CD4-positive, alpha-beta T cell (primary cell): ENCODE data around the gene PUS1. TPM values are rescaled to one million over a fixed set of nuclear protein-coding genes. Genes with fewer than 3 reads are reported as not detected.

Experiments
- ATAC-seq: fragments of 200-7000 bp; cut with Tn5 transposase; one replicate; pipeline ENCODE4 v1.10.0; 2022; ENCODE audit warnings: mild to moderate bottlenecking; ENCODE audit not compliant: poor library complexity
- CTCF ChIA-PET: fragments of 350-600 bp; sonication (Branson Sonifier 250); formaldehyde crosslinking; loops from one replicate; lab custom pipeline; 2021; ENCODE audit warnings: antibody characterized with exemption, inconsistent platforms; lab: Charles Lee
- POLR2A ChIA-PET: fragments of 350-600 bp; sonication (Branson Sonifier 250); formaldehyde crosslinking; loops from one replicate; lab custom pipeline; 2021; ENCODE audit warnings: antibody characterized with exemption, inconsistent platforms; lab: Charles Lee
- DNase-seq, 14 experiments: peaks; one replicate each; pipeline ENCODE4 v3.0.0-alpha.2; 2013 to 2020; ENCODE audit warnings: mixed read lengths in 2 of 14
- H3K27ac ChIP-seq, 2 donors: one replicate each; pipeline versions ENCODE4 v1.5.1 to v1.7.0; 2013; ENCODE audit warnings: low read length in 2 of 2, low read depth in 1 of 2, mild to moderate bottlenecking in 1 of 2
- H3K27me3 ChIP-seq, 2 experiments: 1 replicate in 1 of 2; 2 replicates in 1 of 2; pipeline versions ENCODE4 v1.6.1 to v1.7.0; 2013; ENCODE audit warnings: low read length in 2 of 2, control low read depth in 1 of 2, mild to moderate bottlenecking in 1 of 2, moderate library complexity in 1 of 2; ENCODE audit not compliant: insufficient read depth in 2 of 2, control insufficient read depth in 1 of 2
- H3K36me3 ChIP-seq: one replicate; pipeline ENCODE4 v1.6.1; 2013; ENCODE audit warnings: low read length, control low read depth; ENCODE audit not compliant: insufficient read depth
- H3K4me1 ChIP-seq: one replicate; pipeline ENCODE4 v1.6.1; 2013; ENCODE audit warnings: low read length, control low read depth; ENCODE audit not compliant: insufficient read depth
- H3K4me3 ChIP-seq: one replicate; pipeline ENCODE4 v1.5.1; 2013; ENCODE audit warnings: mild to moderate bottlenecking, low read length, moderate library complexity
- H3K9me3 ChIP-seq, 2 experiments: 1 replicate in 1 of 2; 2 replicates in 1 of 2; pipeline versions ENCODE4 v1.6.1 to v1.7.0; 2013; ENCODE audit warnings: low read length in 2 of 2, mild to moderate bottlenecking in 2 of 2, control low read depth in 1 of 2, moderate library complexity in 1 of 2; ENCODE audit not compliant: control insufficient read depth in 1 of 2, insufficient read depth in 1 of 2
- H3K27ac Mint-ChIP-seq: one replicate; pipeline ENCODE4 v1.8.0; 2020; ENCODE audit warnings: mixed read lengths
- H3K27me3 Mint-ChIP-seq: one replicate; pipeline ENCODE4 v1.8.0; 2021; ENCODE audit warnings: mixed read lengths
- H3K36me3 Mint-ChIP-seq: one replicate; pipeline ENCODE4 v1.8.0; 2021; ENCODE audit warnings: low read depth, mixed read lengths
- H3K4me1 Mint-ChIP-seq: one replicate; pipeline ENCODE4 v1.8.0; 2021; ENCODE audit warnings: low read depth, mixed read lengths
- H3K4me3 Mint-ChIP-seq: one replicate; pipeline ENCODE4 v1.8.0; 2020; ENCODE audit warnings: mild to moderate bottlenecking, mixed read lengths
- H3K9me3 Mint-ChIP-seq: one replicate; pipeline ENCODE4 v1.8.0; 2020; ENCODE audit warnings: mixed read lengths
- intact Hi-C, 2 experiments: fragments of 100-400 bp; cut with DNase I in 1 of 2; cut with micrococcal nuclease in 1 of 2; formaldehyde crosslinking; loops; one replicate each; pipeline versions ENCODE4 v1.15.1 to v1.9.0; 2023 to 2025; cut with DNase I, micrococcal nuclease
- total RNA-seq, 174 experiments: library from RNA in 2 of 174; stranded (reverse) in 2 of 174; gene quantifications; one replicate each; pipeline ENCODE4 v1.2.3 and lab custom pipeline; 2021 to 2026
- TF ChIP-seq, protein P1 (sequence below): fragments of 200-600 bp; IDR thresholded peaks from one replicate; pipeline ENCODE4 v1.8.0; 2022; ENCODE audit warnings: antibody characterized with exemption, mild to moderate bottlenecking

The PUS1 gene
- total RNA-seq, 2 experiments from 2014 or later, result 17.7 to 18.2 TPM

GRCh38 chr12:131916306-131917138 is 12.6 kb upstream of the PUS1 start:
- no peaks in the 10 kb centered on the region for H3K27me3 ChIP-seq
- H3K36me3 Mint-ChIP-seq, result peaks cover 23% of the 10 kb centered on the region
- ChIA-PET CTCF (no interaction called here), POLR2A (no interaction called here)
- H3K36me3 ChIP-seq, result peaks cover 53% of the 10 kb centered on the region
- no peak overlapping the region for H3K4me3 Mint-ChIP-seq
- no peaks in the 10 kb centered on the region for H3K9me3 ChIP-seq
- H3K4me3 ChIP-seq, result no peak overlapping the region
- TF ChIP-seq, protein P1, sequence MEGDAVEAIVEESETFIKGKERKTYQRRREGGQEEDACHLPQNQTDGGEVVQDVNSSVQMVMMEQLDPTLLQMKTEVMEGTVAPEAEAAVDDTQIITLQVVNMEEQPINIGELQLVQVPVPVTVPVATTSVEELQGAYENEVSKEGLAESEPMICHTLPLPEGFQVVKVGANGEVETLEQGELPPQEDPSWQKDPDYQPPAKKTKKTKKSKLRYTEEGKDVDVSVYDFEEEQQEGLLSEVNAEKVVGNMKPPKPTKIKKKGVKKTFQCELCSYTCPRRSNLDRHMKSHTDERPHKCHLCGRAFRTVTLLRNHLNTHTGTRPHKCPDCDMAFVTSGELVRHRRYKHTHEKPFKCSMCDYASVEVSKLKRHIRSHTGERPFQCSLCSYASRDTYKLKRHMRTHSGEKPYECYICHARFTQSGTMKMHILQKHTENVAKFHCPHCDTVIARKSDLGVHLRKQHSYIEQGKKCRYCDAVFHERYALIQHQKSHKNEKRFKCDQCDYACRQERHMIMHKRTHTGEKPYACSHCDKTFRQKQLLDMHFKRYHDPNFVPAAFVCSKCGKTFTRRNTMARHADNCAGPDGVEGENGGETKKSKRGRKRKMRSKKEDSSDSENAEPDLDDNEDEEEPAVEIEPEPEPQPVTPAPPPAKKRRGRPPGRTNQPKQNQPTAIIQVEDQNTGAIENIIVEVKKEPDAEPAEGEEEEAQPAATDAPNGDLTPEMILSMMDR, result no peak
- no peaks in the 10 kb centered on the region for H3K4me1 Mint-ChIP-seq
- no peaks in the 10 kb centered on the region for H3K4me1 ChIP-seq
- intact Hi-C loops, result no loop called here
- DNase-seq (no peak), ATAC-seq (no peak)
- H3K27me3 Mint-ChIP-seq, result no peaks in the 10 kb centered on the region
- H3K27ac Mint-ChIP-seq, result no peak overlapping the region
- no peak overlapping the region for H3K27ac ChIP-seq
- H3K9me3 Mint-ChIP-seq, result no peaks in the 10 kb centered on the region

DNA sequence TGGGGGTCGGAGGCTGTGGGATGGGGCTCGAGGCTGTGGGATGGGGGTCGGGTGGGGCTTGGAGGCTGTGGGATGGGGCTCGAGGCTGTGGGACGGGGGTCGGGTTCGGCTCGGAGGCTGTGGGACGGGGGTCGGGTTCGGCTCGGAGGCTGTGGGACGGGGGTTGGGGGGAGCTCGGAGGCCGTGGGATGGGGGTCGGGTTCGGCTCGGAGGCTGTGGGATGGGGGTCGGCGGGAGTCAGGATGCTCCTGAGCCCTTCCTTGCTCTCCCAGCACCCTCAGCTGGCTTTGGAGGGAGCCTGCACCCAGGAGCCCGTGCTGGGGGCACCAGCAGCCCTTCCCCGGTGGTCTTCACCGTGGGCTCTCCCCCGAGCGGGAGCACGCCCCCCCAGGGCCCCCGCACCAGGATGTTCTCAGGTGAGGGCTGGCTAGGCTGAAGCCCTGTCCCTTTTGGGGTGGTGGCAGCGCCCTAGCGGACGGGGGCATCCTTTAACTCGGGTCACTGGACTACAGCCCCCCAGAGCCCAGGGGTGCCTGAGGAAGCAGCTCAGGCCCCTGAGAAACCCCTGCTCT is 11.9 kb upstream of the PUS1 start:
- Mint-ChIP-seq H3K9me3 (no peaks in the 10 kb centered on the region), H3K4me1 (no peaks in the 10 kb centered on the region), H3K36me3 (peaks cover 24% of the 10 kb centered on the region), H3K27me3 (no peaks in the 10 kb centered on the region), H3K27ac (no peak overlapping the region), H3K4me3 (no peak overlapping the region)
- Histone ChIP-seq H3K9me3 (no peaks in the 10 kb centered on the region), H3K27me3 (no peaks in the 10 kb centered on the region), H3K27ac (no peak overlapping the region), H3K4me1 (no peaks in the 10 kb centered on the region), H3K4me3 (no peak overlapping the region), H3K36me3 (peaks cover 46% of the 10 kb centered on the region)
- POLR2A ChIA-PET, result no interaction called here
- CTCF ChIA-PET, result no interaction called here
- ATAC-seq (no peak), DNase-seq (peak in 3 of 14 experiments; percentile 13 to 45 (median 29))
- TF ChIP-seq, protein P1, result no peak
- intact Hi-C loops, result no loop called here

GRCh38 chr12:131917711-131918306 is 11.3 kb upstream of the PUS1 start:
- Histone ChIP-seq H3K4me3 (no peak overlapping the region), H3K4me1 (no peaks in the 10 kb centered on the region), H3K36me3 (peaks cover 41% of the 10 kb centered on the region), H3K9me3 (no peaks in the 10 kb centered on the region), H3K27me3 (no peaks in the 10 kb centered on the region), H3K27ac (no peak overlapping the region)
- peaks cover 24% of the 10 kb centered on the region for H3K36me3 Mint-ChIP-seq
- CTCF ChIA-PET, result no interaction called here
- H3K4me1 Mint-ChIP-seq, result no peaks in the 10 kb centered on the region
- H3K4me3 Mint-ChIP-seq, result no peak overlapping the region
- no peak overlapping the region for H3K27ac Mint-ChIP-seq
- no peaks in the 10 kb centered on the region for H3K27me3 Mint-ChIP-seq
- TF ChIP-seq, protein P1, result no peak
- DNase-seq, result no peak
- H3K9me3 Mint-ChIP-seq, result no peaks in the 10 kb centered on the region
- intact Hi-C loops, result no loop called here
- POLR2A ChIA-PET, result no interaction called here
- ATAC-seq, result no peak
